C4-2B (cell line): ENCODE measurements around the gene GPR152.
"Not testable (repeated sequence)": the region's sequence is repeated elsewhere in the genome, so short reads cannot be mapped to it uniquely, and the experiment has no call there.

Experiments used
- H3K27ac ChIP-seq: fragments of 450-650 bp; 2 replicates; pipeline ENCODE4 v1.5.1; 2017
- CTCF ChIP-seq: fragments of 450-650 bp; conservative IDR thresholded peaks from 2 replicates; pipeline ENCODE4 v1.5.1; 2017; ENCODE audit warnings: mild to moderate bottlenecking
- ZFX ChIP-seq: fragments of 450-650 bp; IDR thresholded peaks from 2 replicates; pipeline ENCODE4 v1.6.1; 2017

GPR152 gene

GRCh38 chr11:67484847-67485311, 32.4 kb upstream of the GPR152 start:
- TF ChIP-seq CTCF (no peak), ZFX (no peak)
- H3K27ac ChIP-seq: no peak overlapping the region

DNA sequence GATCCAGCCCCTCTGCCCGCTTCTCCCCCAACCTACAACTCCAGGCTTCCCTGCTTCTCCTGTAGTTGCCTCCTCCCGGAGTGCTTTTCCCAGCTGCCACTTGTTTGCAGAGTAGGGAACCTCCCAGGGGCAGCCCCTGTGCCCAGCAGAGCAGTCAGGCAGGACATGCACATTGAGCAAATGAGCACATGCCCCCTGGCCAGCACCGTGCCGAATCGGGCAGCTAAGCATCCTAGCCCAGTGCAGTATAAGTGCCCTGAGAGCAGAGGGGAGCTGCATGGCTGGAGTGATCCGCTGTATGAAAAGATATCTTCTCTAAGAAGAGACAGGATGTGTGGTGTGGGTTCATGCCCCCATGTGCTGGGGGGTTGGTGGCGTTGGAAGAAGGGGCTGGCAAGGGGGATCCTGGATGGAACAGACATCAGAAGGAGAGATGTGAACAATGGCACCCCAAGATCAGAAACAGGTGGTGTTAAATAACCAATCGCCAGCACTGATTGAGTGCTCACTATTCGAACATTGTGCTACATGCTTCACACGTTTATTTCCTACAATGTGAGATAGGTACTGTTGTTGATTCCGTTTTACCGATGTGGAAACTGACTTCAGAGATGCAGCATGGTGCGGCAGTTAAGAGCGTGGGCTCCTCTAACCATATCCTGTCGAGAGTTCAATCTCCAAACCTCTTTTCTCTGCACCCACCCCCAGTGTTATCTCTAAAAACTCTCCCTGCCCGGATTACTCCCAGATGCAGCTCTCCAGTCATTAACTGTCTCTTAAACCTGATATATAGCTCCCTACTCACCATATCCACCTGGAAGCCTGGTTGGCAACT, 31.5 kb upstream of the GPR152 start:
- no peak overlapping the region; the same call in 1 of the 2 replicates for H3K27ac ChIP-seq
- TF ChIP-seq ZFX: no peak

DNA sequence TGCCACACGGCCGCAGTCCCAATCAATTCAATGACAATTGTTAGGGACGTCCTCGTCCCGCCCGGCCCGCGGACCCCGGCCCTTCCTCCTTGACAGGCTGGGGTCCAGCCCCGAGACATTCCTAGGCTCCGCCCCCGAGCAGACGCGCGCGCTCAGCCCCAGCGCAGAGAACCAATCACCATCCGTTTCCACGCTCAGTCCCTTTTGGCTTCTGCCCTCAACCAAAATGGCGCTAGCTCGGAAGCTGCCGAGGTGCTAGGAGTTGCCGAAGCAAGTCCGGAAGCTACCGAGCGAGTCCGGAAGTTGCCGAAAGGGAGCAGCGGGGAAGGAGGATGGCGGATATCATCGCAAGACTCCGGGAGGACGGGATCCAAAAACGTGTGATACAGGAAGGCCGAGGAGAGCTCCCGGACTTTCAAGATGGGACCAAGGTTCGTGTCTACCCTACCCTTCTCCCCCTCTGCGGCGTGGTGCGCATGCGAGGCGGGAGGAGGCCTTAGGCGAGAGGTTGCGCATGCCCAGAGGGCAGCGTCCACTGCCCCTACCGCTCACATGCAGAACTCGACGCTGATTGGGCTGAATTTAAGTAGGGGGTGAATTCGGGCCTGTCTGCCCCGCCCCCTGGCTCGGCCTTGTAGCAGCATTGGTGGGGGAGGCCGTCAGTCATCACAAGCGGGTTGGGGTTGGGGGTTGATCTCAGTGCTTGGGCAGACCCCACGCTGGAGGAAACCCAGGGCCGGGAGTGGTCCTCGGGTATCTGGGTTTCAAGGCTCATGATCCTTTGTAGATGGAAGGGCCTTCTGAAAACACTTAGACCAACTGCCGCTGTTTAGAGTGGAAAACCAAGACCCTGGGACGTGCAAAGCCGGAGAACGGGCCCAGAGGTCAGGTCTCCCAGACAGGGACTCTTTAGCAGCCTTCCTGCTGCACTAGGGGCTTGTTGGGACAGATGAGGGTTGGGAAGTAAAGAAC, 30.6 kb upstream of the GPR152 start, which contains the start of gene AIP:
TSS of gene AIP (plus strand) at position 200 of the 972 bp plus-strand sequence. CDS start at position 333, 133 bp downstream.
- TF ChIP-seq CTCF (no peak), ZFX (no peak)

GRCh38 chr11:67482275-67482826, 29.8 kb upstream of the GPR152 start:
- no peak for TF ChIP-seq ZFX
- TF ChIP-seq CTCF: no peak
- peak overlapping the region; percentile 64 for H3K27ac ChIP-seq

More for the DNA sequence above, 30.6 kb upstream of the GPR152 start, which contains the start of gene AIP:
- peak within 1 kb of the TSS; percentile 64 for H3K27ac ChIP-seq

GRCh38 chr11:67477344-67478050, 25.0 kb upstream of the GPR152 start:
- H3K27ac ChIP-seq: not testable (repeated sequence)

- not testable (repeated sequence) for H3K27ac ChIP-seq
These were observed 24.2 kb upstream of the GPR152 start for GRCh38 chr11:67476692-67477091.

DNA sequence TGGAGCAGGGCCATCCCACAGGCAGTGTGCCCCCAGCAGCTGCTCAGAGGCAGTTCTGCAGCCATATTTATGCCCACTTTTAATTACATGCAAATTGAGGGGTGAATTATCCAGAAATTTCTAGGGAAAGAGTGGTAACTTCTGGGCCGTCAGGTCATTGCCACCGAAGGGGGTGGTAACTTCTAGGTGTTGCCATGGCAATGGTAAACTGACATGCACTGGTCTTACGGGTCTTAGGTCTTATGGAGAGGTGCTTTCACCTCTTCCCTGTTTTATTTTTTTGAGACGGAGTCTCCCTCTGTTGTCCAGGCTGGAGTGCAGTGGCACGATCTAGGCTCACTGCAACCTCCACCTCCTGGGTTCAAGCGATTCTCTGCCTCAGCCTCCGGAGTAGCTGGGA, 20.4 kb upstream of the GPR152 start:
- H3K27ac ChIP-seq: no peak overlapping the region
- TF ChIP-seq ZFX (no peak), CTCF (no peak)

GRCh38 chr11:67470337-67471002, 17.9 kb upstream of the GPR152 start:
- no peak overlapping the region for H3K27ac ChIP-seq
- TF ChIP-seq ZFX: no peak
- no peak for TF ChIP-seq CTCF
